SK-N-MC (cell line): Measurements from ENCODE around the gene GLYAT.

Experiments
- EZH2 ChIP-seq: fragments of 200-600 bp; sonication (generic); IDR thresholded peaks from one replicate; pipeline ENCODE4 v1.6.1; 2017; ENCODE audit warnings: antibody characterized with exemption
- POLR2AphosphoS5 ChIP-seq: IDR thresholded peaks from 2 replicates; pipeline ENCODE4 v1.6.1; 2012; ENCODE audit warnings: mild to moderate bottlenecking, low read depth, low read length, borderline replicate concordance

- TF ChIP-seq EZH2 (no peak), POLR2AphosphoS5 (no peak)
These were observed 72.3 kb downstream of the GLYAT start for GRCh38 chr11:58659404-58659803.
